HG02759 (cell line): ENCODE results near the gene MAGEB5.
"Not testable (repeated sequence)": the region's sequence is repeated elsewhere in the genome, so short reads cannot be mapped to it uniquely, and the experiment has no call there.

Experiments used
- ATAC-seq: cut with Tn5 transposase; IDR thresholded peaks from one replicate; pipeline ENCODE4 v1.9.1; 2021; ENCODE audit warnings: mild to moderate bottlenecking, moderate library complexity; ENCODE audit not compliant: unreplicated experiment

MAGEB5 gene

GRCh38 chrX:26215869-26216268, at the start of gene MAGEB5:
Gene MAGEB5 (plus strand): TSS chrX:26216169. CDS start chrX:26217302, 1,133 bp downstream.
- ATAC-seq, result no peak

- no peak for ATAC-seq
Observed at GRCh38 chrX:26192204-26192603, 23.8 kb upstream of the MAGEB5 start, which contains the start of gene MAGEB6. Gene MAGEB6 (plus strand): TSS chrX:26192440. CDS start chrX:26193847, 1,407 bp downstream.

GRCh38 chrX:26203561-26203960, 12.4 kb upstream of the MAGEB5 start:
- no peak for ATAC-seq

GRCh38 chrX:26204717-26205116, 11.3 kb upstream of the MAGEB5 start:
- ATAC-seq, result not testable (repeated sequence)

GRCh38 chrX:26208012-26208411, 8.0 kb upstream of the MAGEB5 start:
- ATAC-seq, result no peak

GRCh38 chrX:26219351-26219750, 3.4 kb downstream of the MAGEB5 start:
- ATAC-seq, result no peak

- ATAC-seq, result no peak
Observed at GRCh38 chrX:26234177-26234576, 18.2 kb downstream of the MAGEB5 start.

GRCh38 chrX:26253526-26253925, 37.6 kb downstream of the MAGEB5 start:
- no peak for ATAC-seq

GRCh38 chrX:26254436-26254835, 38.5 kb downstream of the MAGEB5 start:
- no peak for ATAC-seq

- ATAC-seq, result no peak
Observed at GRCh38 chrX:26262121-26262523, 46.2 kb downstream of the MAGEB5 start.
